ENCODE data around the gene PODNL1. TPM values are rescaled to one million over a fixed set of nuclear protein-coding genes. Genes with fewer than 3 reads are reported as not detected.
A peak's percentile ranks its signal among the peaks of the same experiment; 100 is the strongest.

Gene PODNL1
- polyA plus RNA-seq, 1 experiment = 2.8 TPM

DNA sequence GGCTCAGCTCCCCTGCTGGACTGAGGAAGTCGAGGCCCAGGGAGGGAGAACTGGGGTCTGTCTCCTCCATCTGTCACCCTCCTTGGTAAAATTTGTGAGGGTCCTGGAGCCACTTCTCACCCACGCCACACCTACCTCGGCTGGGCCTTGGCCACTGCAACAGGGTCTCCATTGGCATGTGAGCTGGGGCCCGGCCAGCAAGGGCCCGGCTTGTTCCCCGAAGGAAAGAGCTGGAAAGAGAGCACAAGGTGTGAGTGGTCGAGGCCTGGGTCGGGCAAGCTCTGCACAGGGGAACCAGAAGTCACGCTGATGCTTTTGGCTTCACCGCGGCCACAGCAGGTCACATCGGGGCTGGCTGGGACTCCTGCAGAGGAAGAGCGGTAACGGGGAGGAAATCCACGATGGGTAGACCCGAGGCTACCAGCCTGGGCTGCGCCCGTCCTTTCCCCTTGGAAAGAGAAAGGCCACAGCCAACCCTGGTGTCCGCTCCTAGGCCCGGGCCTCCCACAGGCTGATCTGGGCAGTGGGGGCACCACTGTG lies 52.3 kb downstream of the PODNL1 start:
- ChIA-PET CTCF (no interaction called here), POLR2A (interaction anchor here (1.1 kb wide), 2 partner anchors 56 to 120 kb away, joined by 3 to 4 read pairs; partner anchors contain the start of gene RFX1)
- no peak overlapping the region for H3K4me3 ChIP-seq (ENCODE audit: low read depth, low read length)
- DNase-seq (ENCODE audit: low read depth, low spot score) = no peak
- H3K27ac ChIP-seq (ENCODE audit: low read depth, low read length) = no peak overlapping the region
- TF ChIP-seq, protein P1, sequence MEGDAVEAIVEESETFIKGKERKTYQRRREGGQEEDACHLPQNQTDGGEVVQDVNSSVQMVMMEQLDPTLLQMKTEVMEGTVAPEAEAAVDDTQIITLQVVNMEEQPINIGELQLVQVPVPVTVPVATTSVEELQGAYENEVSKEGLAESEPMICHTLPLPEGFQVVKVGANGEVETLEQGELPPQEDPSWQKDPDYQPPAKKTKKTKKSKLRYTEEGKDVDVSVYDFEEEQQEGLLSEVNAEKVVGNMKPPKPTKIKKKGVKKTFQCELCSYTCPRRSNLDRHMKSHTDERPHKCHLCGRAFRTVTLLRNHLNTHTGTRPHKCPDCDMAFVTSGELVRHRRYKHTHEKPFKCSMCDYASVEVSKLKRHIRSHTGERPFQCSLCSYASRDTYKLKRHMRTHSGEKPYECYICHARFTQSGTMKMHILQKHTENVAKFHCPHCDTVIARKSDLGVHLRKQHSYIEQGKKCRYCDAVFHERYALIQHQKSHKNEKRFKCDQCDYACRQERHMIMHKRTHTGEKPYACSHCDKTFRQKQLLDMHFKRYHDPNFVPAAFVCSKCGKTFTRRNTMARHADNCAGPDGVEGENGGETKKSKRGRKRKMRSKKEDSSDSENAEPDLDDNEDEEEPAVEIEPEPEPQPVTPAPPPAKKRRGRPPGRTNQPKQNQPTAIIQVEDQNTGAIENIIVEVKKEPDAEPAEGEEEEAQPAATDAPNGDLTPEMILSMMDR (IDR thresholded peaks at IDR 0.05; ENCODE audit: low read depth, low read length) = no peak
- no peaks in the 10 kb centered on the region; the same call in 1 of the 2 replicates for H3K9me3 ChIP-seq (ENCODE audit: control insufficient read depth, insufficient read depth, low read length)
- H3K27me3 ChIP-seq (ENCODE audit: control insufficient read depth, insufficient read depth, low read length) = peaks cover 10% of the 10 kb centered on the region

DNA sequence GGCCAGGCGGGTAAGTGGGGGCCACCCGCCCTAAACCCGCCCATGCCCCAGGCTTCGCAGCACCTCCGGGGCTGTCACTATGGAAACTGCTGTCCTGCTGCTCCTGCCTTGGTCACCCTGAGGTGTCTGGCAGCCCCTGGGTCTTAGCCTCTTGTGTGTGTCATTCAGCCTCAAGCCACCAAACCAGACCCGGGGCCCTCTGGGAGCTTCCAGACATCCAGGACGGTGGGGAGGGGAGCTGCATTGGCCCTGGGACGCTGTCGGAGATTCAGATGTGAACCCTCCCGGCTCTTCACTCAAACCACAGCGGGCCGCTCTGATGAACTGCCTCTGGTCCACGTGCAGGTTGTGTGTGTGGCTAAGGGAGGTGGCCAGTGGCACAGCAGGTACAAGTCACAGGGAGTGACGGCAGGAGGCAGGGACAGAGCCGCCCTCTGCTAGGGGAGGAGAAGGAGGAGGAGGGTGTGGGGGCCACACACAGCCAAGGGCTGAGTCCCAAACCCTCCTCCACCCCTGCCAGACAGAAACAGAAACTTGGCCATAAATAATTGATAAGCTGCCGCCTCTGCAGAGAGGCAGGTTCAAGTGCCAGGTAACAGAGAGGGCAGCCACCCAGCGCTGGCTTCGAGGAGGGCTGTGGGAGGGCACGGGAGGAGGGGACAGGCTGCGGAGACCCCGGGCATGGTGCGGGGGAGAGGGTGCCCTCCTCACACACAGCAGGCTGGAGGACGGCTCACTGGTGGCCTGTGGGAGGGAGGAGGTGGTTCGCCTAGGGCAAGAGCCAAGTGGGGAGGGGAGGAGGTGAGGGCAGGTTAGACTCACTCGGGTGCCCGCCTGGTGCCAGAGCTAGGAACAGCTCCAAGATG lies 53.3 kb downstream of the PODNL1 start:
- Histone ChIP-seq H3K4me3 (ENCODE audit: low read depth, low read length) (no peak overlapping the region), H3K9me3 (ENCODE audit: control insufficient read depth, insufficient read depth, low read length) (no peaks in the 10 kb centered on the region; the same call in 1 of the 2 replicates), H3K27me3 (ENCODE audit: control insufficient read depth, insufficient read depth, low read length) (peaks cover 10% of the 10 kb centered on the region), H3K27ac (ENCODE audit: low read depth, low read length) (no peak overlapping the region)
- ChIA-PET CTCF (no interaction called here), POLR2A (interaction anchor here (0.9 to 1.1 kb wide), 2 partner anchors 57 to 68 kb away, joined by 3 to 4 read pairs; no protein-coding TSS in a partner anchor)
- DNase-seq (ENCODE audit: low read depth, low spot score) = no peak
- TF ChIP-seq, protein P1 (IDR thresholded peaks at IDR 0.05; ENCODE audit: low read depth, low read length) = no peak

DNA sequence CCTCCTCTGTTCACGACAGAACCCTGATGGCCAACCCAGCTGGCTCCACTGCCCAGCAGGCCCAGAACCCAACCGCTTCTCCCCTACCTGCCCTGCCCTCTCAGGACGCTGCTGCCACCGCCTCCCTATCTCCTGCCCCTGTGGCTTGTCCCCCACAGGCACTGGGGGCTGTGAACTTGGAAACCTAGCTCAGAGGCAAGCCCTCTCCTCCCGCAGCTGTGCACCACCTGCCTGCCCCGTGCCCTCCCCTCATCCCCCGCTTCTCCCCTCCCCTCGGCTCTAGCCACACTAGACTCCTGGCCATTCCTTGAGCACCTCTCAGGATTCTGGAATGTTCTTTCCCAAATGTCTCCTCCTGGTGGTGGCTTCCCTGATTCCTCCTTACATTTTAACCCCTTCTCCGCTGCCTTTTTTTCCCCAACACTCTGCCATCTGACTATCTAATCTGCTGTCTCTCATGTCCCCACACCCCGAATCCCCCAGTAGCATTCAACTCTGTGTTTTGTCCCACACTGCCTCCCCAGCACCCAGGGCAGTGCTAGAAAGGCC lies 54.6 kb downstream of the PODNL1 start:
- ChIA-PET POLR2A (interaction anchor here (0.9 kb wide), 1 partner anchor 70 kb away, joined by 3 read pairs; no protein-coding TSS in a partner anchor), CTCF (interaction anchor here (1.3 kb wide), 1 partner anchor 192 kb away, joined by 6 read pairs; no protein-coding TSS in a partner anchor)
- TF ChIP-seq, protein P1 (IDR thresholded peaks at IDR 0.05; ENCODE audit: low read depth, low read length) = peak; percentile 37
- Histone ChIP-seq H3K9me3 (ENCODE audit: control insufficient read depth, insufficient read depth, low read length) (no peaks in the 10 kb centered on the region; the same call in 1 of the 2 replicates), H3K27me3 (ENCODE audit: control insufficient read depth, insufficient read depth, low read length) (peaks cover 6% of the 10 kb centered on the region), H3K4me3 (ENCODE audit: low read depth, low read length) (no peak overlapping the region), H3K27ac (ENCODE audit: low read depth, low read length) (no peak overlapping the region)
- no peak for DNase-seq (ENCODE audit: low read depth, low spot score)

DNA sequence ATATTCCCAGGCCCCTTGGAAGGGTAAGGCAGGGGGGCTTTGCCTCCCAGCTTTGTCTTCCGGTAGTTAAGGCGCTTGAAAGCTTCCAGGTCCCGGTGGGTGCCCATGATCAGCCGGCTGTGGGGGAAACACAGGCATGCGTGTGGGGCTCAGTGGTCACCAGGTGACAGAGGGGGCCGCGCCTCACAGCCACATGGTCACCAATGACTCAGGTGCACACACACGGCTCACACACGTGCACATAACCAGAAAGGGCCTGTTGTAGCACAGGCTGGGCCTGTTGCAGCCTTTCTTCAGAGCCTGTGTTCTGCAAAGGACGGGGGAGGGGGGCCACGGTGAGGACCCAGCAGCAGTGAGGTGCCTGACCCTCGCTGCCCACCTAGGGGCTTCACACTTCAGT lies 55.4 kb downstream of the PODNL1 start:
- CTCF ChIA-PET = interaction anchor here (0.6 to 1.3 kb wide), 3 partner anchors 192 to 435 kb away, joined by 4 to 6 read pairs (median 4); no protein-coding TSS in a partner anchor
- POLR2A ChIA-PET = no interaction called here
- no peak for DNase-seq (ENCODE audit: low read depth, low spot score)
- TF ChIP-seq, protein P1 (IDR thresholded peaks at IDR 0.05; ENCODE audit: low read depth, low read length) = no peak
- no peaks in the 10 kb centered on the region; the same call in 1 of the 2 replicates for H3K9me3 ChIP-seq (ENCODE audit: control insufficient read depth, insufficient read depth, low read length)
- H3K4me3 ChIP-seq (ENCODE audit: low read depth, low read length) = no peak overlapping the region
- no peak overlapping the region for H3K27ac ChIP-seq (ENCODE audit: low read depth, low read length)
- peaks cover 2% of the 10 kb centered on the region for H3K27me3 ChIP-seq (ENCODE audit: control insufficient read depth, insufficient read depth, low read length)

All from AG04450 (cell line).